ENCODE data around the gene AGBL4. TPM values are rescaled to one million over a fixed set of nuclear protein-coding genes. Genes with fewer than 3 reads are reported as not detected.

The AGBL4 gene
- total RNA-seq, 2 donors from 2014 or later: 0.40 to 5.5 TPM

- H3K9ac ChIP-seq (ENCODE audit: extremely low read depth, low read length, poor library complexity, severe bottlenecking): no peak overlapping the region
- Mint-ChIP-seq H3K27me3 (ENCODE audit: insufficient read depth) (no peaks in the 10 kb centered on the region), H3K27ac (no peak overlapping the region), H3K4me3 (no peak overlapping the region), H3K4me1 (no peaks in the 10 kb centered on the region), H3K36me3 (ENCODE audit: low read depth) (no peaks in the 10 kb centered on the region), H3K9me3 (no peaks in the 10 kb centered on the region)
- no peak for DNase-seq
- no peaks in the 10 kb centered on the region for H3K9me3 ChIP-seq (ENCODE audit: control insufficient read depth, low read length)
- peaks cover 22% of the 10 kb centered on the region for H3K27me3 ChIP-seq (ENCODE audit: control insufficient read depth, insufficient read depth, low read length, poor library complexity, severe bottlenecking)
- no peak overlapping the region for H3K27ac ChIP-seq (ENCODE audit: low read depth, low read length)
- H3K4me3 ChIP-seq (ENCODE audit: low read length): no peak overlapping the region
- H3K36me3 ChIP-seq (ENCODE audit: control insufficient read depth, insufficient read depth, low read length): no peaks in the 10 kb centered on the region
- H3K4me1 ChIP-seq (ENCODE audit: control insufficient read depth, insufficient read depth, low read length): no peaks in the 10 kb centered on the region
- no peak for TF ChIP-seq CTCF (conservative IDR thresholded peaks at IDR 0.05)
- WGBS, 2 experiments (ENCODE audit: insufficient coverage in 1 of 2, insufficient read length in 1 of 2): 88 to 89% methylated on average over 1 to 3 of the region's 3 CpGs
Observed at GRCh38 chr1:48820491-48820890, 1203.3 kb downstream of the AGBL4 start.

GRCh38 chr1:48817505-48818114, 1206.1 kb downstream of the AGBL4 start:
- no peak overlapping the region for H3K9ac ChIP-seq (ENCODE audit: extremely low read depth, low read length, poor library complexity, severe bottlenecking)
- no peak overlapping the region for H3K27ac ChIP-seq (ENCODE audit: low read depth, low read length)
- H3K27me3 Mint-ChIP-seq (ENCODE audit: insufficient read depth): no peaks in the 10 kb centered on the region
- no peaks in the 10 kb centered on the region for H3K4me1 ChIP-seq (ENCODE audit: control insufficient read depth, insufficient read depth, low read length)
- H3K4me3 ChIP-seq (ENCODE audit: low read length): no peak overlapping the region
- WGBS, 2 experiments (ENCODE audit: insufficient coverage in 1 of 2, insufficient read length in 1 of 2): 66 to 84% methylated on average over 3 to 4 of the region's 4 CpGs
- H3K36me3 Mint-ChIP-seq (ENCODE audit: low read depth): no peaks in the 10 kb centered on the region
- no peaks in the 10 kb centered on the region for H3K36me3 ChIP-seq (ENCODE audit: control insufficient read depth, insufficient read depth, low read length)
- H3K27ac Mint-ChIP-seq: no peak overlapping the region
- H3K4me1 Mint-ChIP-seq: no peaks in the 10 kb centered on the region
- H3K4me3 Mint-ChIP-seq: no peak overlapping the region
- TF ChIP-seq CTCF (conservative IDR thresholded peaks at IDR 0.05): peak; percentile 93
- H3K9me3 ChIP-seq (ENCODE audit: control insufficient read depth, low read length): no peaks in the 10 kb centered on the region
- no peaks in the 10 kb centered on the region for H3K9me3 Mint-ChIP-seq
- H3K27me3 ChIP-seq (ENCODE audit: control insufficient read depth, insufficient read depth, low read length, poor library complexity, severe bottlenecking): no peaks in the 10 kb centered on the region
- peak; percentile 93 for DNase-seq

DNA sequence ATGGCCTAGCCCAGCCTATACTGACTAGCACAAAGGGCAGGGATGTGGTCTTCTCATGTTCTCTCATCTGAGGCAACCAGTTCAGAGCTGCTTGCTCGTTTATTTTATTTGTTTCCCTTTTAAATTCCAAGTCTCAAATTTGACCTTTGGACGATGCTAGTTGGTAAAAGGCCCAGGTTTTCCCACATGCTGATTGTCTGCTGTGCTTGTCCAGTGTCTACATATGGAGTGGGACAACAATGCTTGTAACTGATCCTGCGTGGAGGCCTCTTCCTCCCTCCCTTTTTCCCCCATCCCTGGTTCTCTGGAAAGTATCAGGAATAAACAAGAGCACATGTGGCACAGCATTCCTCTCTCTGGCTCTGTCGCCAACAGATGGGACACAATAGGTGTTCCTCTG, 1213.0 kb downstream of the AGBL4 start:
- no peak for TF ChIP-seq CTCF (conservative IDR thresholded peaks at IDR 0.05)
- Mint-ChIP-seq H3K4me3 (no peak overlapping the region), H3K36me3 (ENCODE audit: low read depth) (no peaks in the 10 kb centered on the region), H3K27ac (no peak overlapping the region), H3K4me1 (peaks cover 3% of the 10 kb centered on the region), H3K27me3 (ENCODE audit: insufficient read depth) (no peaks in the 10 kb centered on the region), H3K9me3 (no peaks in the 10 kb centered on the region)
- no peaks in the 10 kb centered on the region for H3K36me3 ChIP-seq (ENCODE audit: control insufficient read depth, insufficient read depth, low read length)
- H3K4me3 ChIP-seq (ENCODE audit: low read length): no peak overlapping the region
- no peaks in the 10 kb centered on the region for H3K4me1 ChIP-seq (ENCODE audit: control insufficient read depth, insufficient read depth, low read length)
- H3K27ac ChIP-seq (ENCODE audit: low read depth, low read length): no peak overlapping the region
- no peak for DNase-seq
- no peak overlapping the region for H3K9ac ChIP-seq (ENCODE audit: extremely low read depth, low read length, poor library complexity, severe bottlenecking)
- H3K27me3 ChIP-seq (ENCODE audit: control insufficient read depth, insufficient read depth, low read length, poor library complexity, severe bottlenecking): no peaks in the 10 kb centered on the region
- H3K9me3 ChIP-seq (ENCODE audit: control insufficient read depth, low read length): no peaks in the 10 kb centered on the region
- 87 to 90% methylated on average over 2 to 4 of the region's 4 CpGs for WGBS, 2 experiments (ENCODE audit: insufficient coverage in 1 of 2, insufficient read length in 1 of 2)
